Bronchial epithelial cell (primary cell): ENCODE results near the gene MARCKSL1. TPM values are rescaled to one million over a fixed set of nuclear protein-coding genes. Genes with fewer than 3 reads are reported as not detected.

Experiments
- DNase-seq: peaks from one replicate; pipeline ENCODE4 v3.0.0-alpha.2; 2010; ENCODE audit warnings: low read depth
- FAIRE-seq: peaks from 2 replicates; lab custom pipeline; 2011; peaks lifted over from hg19 to GRCh38; lab: Jason Lieb, UNC
- H3K27me3 ChIP-seq: 2 replicates; pipeline ENCODE4 v1.5.1; 2011; ENCODE audit warnings: low read length; ENCODE audit not compliant: control insufficient read depth, insufficient read depth
- H3K36me3 ChIP-seq: 2 replicates; pipeline ENCODE4 v1.5.1; 2011; ENCODE audit warnings: low read length; ENCODE audit not compliant: control insufficient read depth, insufficient read depth
- H3K4me3 ChIP-seq: 2 replicates; pipeline ENCODE4 v1.5.1; 2011; ENCODE audit warnings: mild to moderate bottlenecking, low read depth, low read length, control low read depth
- CTCF ChIP-seq: IDR thresholded peaks from 2 replicates; pipeline ENCODE4 v1.5.1; 2011; ENCODE audit warnings: mild to moderate bottlenecking, moderate library complexity, low read length, control low read depth, inconsistent platforms; ENCODE audit not compliant: insufficient read depth, severe bottlenecking
- total RNA-seq: library from RNA; depleted of rRNA; stranded (reverse); fragments of >200 nt; gene quantifications from 2 replicates; pipeline ENCODE4 v1.2.1, GENCODE V29; 2014

MARCKSL1 gene
- total RNA-seq, 1 donor from 2014 or later = 4.2 TPM

DNA sequence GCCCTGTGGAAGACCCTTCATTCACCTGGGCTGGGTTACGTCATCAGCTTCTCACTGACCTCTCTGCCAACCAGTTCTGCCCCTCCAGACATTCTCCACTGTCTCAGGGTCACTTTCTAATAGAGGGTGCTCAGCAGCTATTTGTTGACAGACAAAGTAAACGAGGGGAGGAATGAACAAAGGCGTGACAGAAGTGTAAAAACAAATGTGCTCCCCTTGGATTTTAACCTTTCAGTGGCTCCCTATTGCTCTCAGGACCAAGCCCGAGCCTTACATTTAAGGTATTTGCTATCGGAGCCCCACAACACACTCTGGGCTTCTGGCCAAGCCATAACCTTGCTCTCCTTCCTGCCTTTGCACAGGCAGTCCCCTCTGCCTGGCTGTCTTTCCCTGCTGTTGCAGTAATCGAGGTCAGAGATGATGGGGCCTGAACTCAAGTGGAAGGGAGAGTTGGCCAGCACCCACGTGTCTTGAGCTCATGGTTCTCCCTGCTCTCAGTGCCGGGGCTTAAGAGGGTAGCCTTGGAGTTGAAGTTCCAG is 9.3 kb upstream of the MARCKSL1 start:
- Histone ChIP-seq H3K27me3 (no peaks in the 10 kb centered on the region), H3K4me3 (no peak overlapping the region), H3K36me3 (no peaks in the 10 kb centered on the region)
- TF ChIP-seq CTCF = no peak
- no peak for DNase-seq
- FAIRE-seq = no peak

GRCh38 chr1:32342704-32343103 is 6.7 kb upstream of the MARCKSL1 start:
- DNase-seq = no peak
- H3K4me3 ChIP-seq = no peak overlapping the region
- H3K27me3 ChIP-seq = no peaks in the 10 kb centered on the region
- TF ChIP-seq CTCF = no peak
- no peak for FAIRE-seq
- H3K36me3 ChIP-seq = no peaks in the 10 kb centered on the region

- no peaks in the 10 kb centered on the region for H3K27me3 ChIP-seq
- FAIRE-seq (no peak), DNase-seq (peak; percentile 44)
- no peak for TF ChIP-seq CTCF
- no peaks in the 10 kb centered on the region for H3K36me3 ChIP-seq
- H3K4me3 ChIP-seq = no peak overlapping the region
Observed at GRCh38 chr1:32341971-32342370, 5.9 kb upstream of the MARCKSL1 start.

- Histone ChIP-seq H3K36me3 (no peaks in the 10 kb centered on the region), H3K27me3 (no peaks in the 10 kb centered on the region), H3K4me3 (no peak overlapping the region)
- no peak for FAIRE-seq
- no peak for DNase-seq
- no peak for TF ChIP-seq CTCF
Observed at GRCh38 chr1:32341186-32341757, 5.2 kb upstream of the MARCKSL1 start.

- H3K4me3 ChIP-seq = no peak overlapping the region
- FAIRE-seq (no peak), DNase-seq (peak; percentile 87)
- no peaks in the 10 kb centered on the region for H3K36me3 ChIP-seq
- H3K27me3 ChIP-seq = no peaks in the 10 kb centered on the region
- TF ChIP-seq CTCF = no peak
Observed at GRCh38 chr1:32339363-32339978, 3.4 kb upstream of the MARCKSL1 start.
